GM18511 (cell line): ENCODE measurements around the gene CLEC2A.
"Not testable (repeated sequence)": the region's sequence is repeated elsewhere in the genome, so short reads cannot be mapped to it uniquely, and the experiment has no call there.

Source experiments
- ATAC-seq: cut with Tn5 transposase; IDR thresholded peaks from one replicate; pipeline ENCODE4 v1.9.1; 2021; ENCODE audit warnings: mild to moderate bottlenecking, moderate library complexity; ENCODE audit not compliant: unreplicated experiment

The CLEC2A gene

GRCh38 chr12:9932270-9932669 lies at the start of gene CLEC2A:
Gene CLEC2A, minus strand, starts transcription at chr12:9932370. Its CDS starts 41 bp downstream, at chr12:9932329.
- no peak for ATAC-seq

GRCh38 chr12:9980126-9980525 lies 48.0 kb upstream of the CLEC2A start:
- no peak for ATAC-seq

- no peak for ATAC-seq
These were observed 45.7 kb upstream of the CLEC2A start for GRCh38 chr12:9977916-9978315.

GRCh38 chr12:9976626-9977025 lies 44.5 kb upstream of the CLEC2A start:
- ATAC-seq, result not testable (repeated sequence)

GRCh38 chr12:9975614-9976013 lies 43.4 kb upstream of the CLEC2A start:
- ATAC-seq, result no peak

- not testable (repeated sequence) for ATAC-seq
These were observed 42.6 kb upstream of the CLEC2A start for GRCh38 chr12:9974731-9975130.

- ATAC-seq, result no peak
These were observed 41.8 kb upstream of the CLEC2A start for GRCh38 chr12:9973949-9974348.

- ATAC-seq, result no peak
These were observed 39.0 kb upstream of the CLEC2A start, which contains the start of gene CLEC12A for GRCh38 chr12:9971181-9971580. Gene CLEC12A, plus strand, starts transcription at chr12:9971409. Its CDS starts 188 bp downstream, at chr12:9971597.

- no peak for ATAC-seq
These were observed 37.5 kb upstream of the CLEC2A start for GRCh38 chr12:9969673-9970072.

GRCh38 chr12:9961901-9962300 lies 29.7 kb upstream of the CLEC2A start:
- ATAC-seq, result no peak

GRCh38 chr12:9961106-9961505 lies 28.9 kb upstream of the CLEC2A start:
- no peak for ATAC-seq

GRCh38 chr12:9960590-9960989 lies 28.4 kb upstream of the CLEC2A start:
- no peak for ATAC-seq

GRCh38 chr12:9957834-9958233 lies 25.7 kb upstream of the CLEC2A start:
- no peak for ATAC-seq

- ATAC-seq, result not testable (repeated sequence)
These were observed 21.0 kb upstream of the CLEC2A start for GRCh38 chr12:9952954-9953729.

- ATAC-seq, result no peak
These were observed 19.0 kb upstream of the CLEC2A start for GRCh38 chr12:9951026-9951675.

- ATAC-seq, result peak; percentile 96
These were observed 16.6 kb upstream of the CLEC2A start for GRCh38 chr12:9948606-9949296.

- ATAC-seq, result no peak
These were observed 15.5 kb upstream of the CLEC2A start for GRCh38 chr12:9947674-9948073.

GRCh38 chr12:9944391-9944790 lies 12.2 kb upstream of the CLEC2A start:
- no peak for ATAC-seq

GRCh38 chr12:9943240-9943639 lies 11.1 kb upstream of the CLEC2A start:
- peak; percentile 80 for ATAC-seq

GRCh38 chr12:9941838-9942237 lies 9.7 kb upstream of the CLEC2A start:
- no peak for ATAC-seq

- ATAC-seq, result no peak
These were observed 8.2 kb upstream of the CLEC2A start for GRCh38 chr12:9940375-9940774.

- ATAC-seq, result no peak
These were observed 4.4 kb upstream of the CLEC2A start for GRCh38 chr12:9936591-9936990.
